Activated T-cell treated with anti-CD3 and anti-CD28 coated beads, Interleukin-2, amount 50 U/mL, for 72 hours (primary cell): Measurements from ENCODE around the gene CCR3. TPM values are rescaled to one million over a fixed set of nuclear protein-coding genes. Genes with fewer than 3 reads are reported as not detected.
A peak's percentile ranks its signal among the peaks of the same experiment; 100 is the strongest.
"Not testable (repeated sequence)": the region's sequence is repeated elsewhere in the genome, so short reads cannot be mapped to it uniquely, and the experiment has no call there.

Experiments used
- ATAC-seq, 2 donors: fragments of 150-1000 bp; cut with Tn5 transposase; replicated peaks in 1 of 2; 2 replicates each; pipeline ENCODE4 v1.10.0; 2021; ENCODE audit warnings: moderate library complexity in 2 of 2, mild to moderate bottlenecking in 1 of 2
- DNase-seq, 2 donors: peaks; one replicate each; pipeline ENCODE4 v3.0.0; 2021 to 2022; ENCODE audit warnings: mixed read lengths in 1 of 2
- H3K27ac Mint-ChIP-seq: one replicate; pipeline ENCODE4 v1.8.0; 2022; ENCODE audit warnings: mild to moderate bottlenecking, moderate library complexity, mixed read lengths
- H3K27me3 Mint-ChIP-seq: one replicate; pipeline ENCODE4 v1.8.0; 2022; ENCODE audit warnings: low read depth, mixed read lengths
- H3K36me3 Mint-ChIP-seq, 2 donors: one replicate each; pipeline ENCODE4 v1.8.0; 2022; ENCODE audit warnings: mixed read lengths in 2 of 2, mild to moderate bottlenecking in 1 of 2; ENCODE audit not compliant: insufficient read depth in 2 of 2
- H3K4me1 Mint-ChIP-seq: one replicate; pipeline ENCODE4 v1.8.0; 2022; ENCODE audit warnings: low read depth, mixed read lengths
- H3K4me3 Mint-ChIP-seq, 2 donors: one replicate each; pipeline ENCODE4 v1.8.0; 2022; ENCODE audit warnings: mild to moderate bottlenecking in 2 of 2, mixed read lengths in 2 of 2, moderate library complexity in 2 of 2
- H3K9me3 Mint-ChIP-seq, 2 donors: one replicate each; pipeline ENCODE4 v1.8.0; 2022; ENCODE audit warnings: mixed read lengths in 2 of 2
- total RNA-seq, 2 donors: library from RNA; stranded (reverse); gene quantifications; one replicate each; pipeline ENCODE4 v1.2.3, GENCODE V29; 2022

The CCR3 gene
- total RNA-seq: not detected

GRCh38 chr3:46242120-46242519 lies at the start of gene CCR3:
Gene CCR3, plus strand, starts transcription at chr3:46242460. Its CDS starts 22,699 bp downstream, at chr3:46265159.
- Mint-ChIP-seq H3K4me3 (no peak within 1 kb of the TSS), H3K36me3 (no peaks in the 10 kb centered on the region), H3K27ac (no peak within 1 kb of the TSS), H3K9me3 (no peaks in the 10 kb centered on the region), H3K27me3 (peaks cover 55% of the 10 kb centered on the region), H3K4me1 (no peaks in the 10 kb centered on the region)
- DNase-seq (no peak), ATAC-seq (no peak)

- DNase-seq (no peak), ATAC-seq (no peak)
- Mint-ChIP-seq H3K36me3 (peaks cover 17 to 22% of the 10 kb centered on the region in 2 donors), H3K9me3 (peaks cover 8 to 16% of the 10 kb centered on the region in 2 donors), H3K4me3 (no peak overlapping the region), H3K27me3 (peaks cover 30% of the 10 kb centered on the region), H3K4me1 (peaks cover 12% of the 10 kb centered on the region), H3K27ac (no peak overlapping the region)
Observed at GRCh38 chr3:46192939-46193338, 49.3 kb upstream of the CCR3 start.

- Mint-ChIP-seq H3K4me1 (peaks cover 7% of the 10 kb centered on the region), H3K36me3 (peaks cover 17 to 24% of the 10 kb centered on the region in 2 donors), H3K4me3 (no peak overlapping the region), H3K27me3 (peaks cover 31% of the 10 kb centered on the region), H3K9me3 (peaks cover 8 to 16% of the 10 kb centered on the region in 2 donors), H3K27ac (no peak overlapping the region)
- DNase-seq (no peak), ATAC-seq (no peak)
Observed at GRCh38 chr3:46193436-46193835, 48.8 kb upstream of the CCR3 start.

- peaks cover 8 to 16% of the 10 kb centered on the region in 2 donors for H3K9me3 Mint-ChIP-seq
Observed at GRCh38 chr3:46194868-46195553, 47.2 kb upstream of the CCR3 start.

GRCh38 chr3:46196261-46196957 lies 45.9 kb upstream of the CCR3 start:
- H3K36me3 Mint-ChIP-seq: peaks cover 17 to 24% of the 10 kb centered on the region in 2 donors
- ATAC-seq (no peak), DNase-seq (no peak)

More at GRCh38 chr3:46194868-46195553, 47.2 kb upstream of the CCR3 start:
- no peak for ATAC-seq
- H3K36me3 Mint-ChIP-seq: peaks cover 17 to 24% of the 10 kb centered on the region in 2 donors
- H3K4me3 Mint-ChIP-seq: no peak overlapping the region
- H3K27me3 Mint-ChIP-seq: peaks cover 40% of the 10 kb centered on the region
- H3K4me1 Mint-ChIP-seq: peaks cover 7% of the 10 kb centered on the region
- H3K27ac Mint-ChIP-seq: peak overlapping the region; percentile 94
- no peak for DNase-seq

GRCh38 chr3:46200211-46200610 lies 42.0 kb upstream of the CCR3 start:
- H3K27ac Mint-ChIP-seq: no peak overlapping the region
- DNase-seq (no peak), ATAC-seq (no peak)

More at GRCh38 chr3:46196261-46196957, 45.9 kb upstream of the CCR3 start:
- H3K27ac Mint-ChIP-seq: no peak overlapping the region
- peaks cover 8 to 16% of the 10 kb centered on the region in 2 donors for H3K9me3 Mint-ChIP-seq
- H3K27me3 Mint-ChIP-seq: peaks cover 33% of the 10 kb centered on the region
- H3K4me1 Mint-ChIP-seq: peaks cover 7% of the 10 kb centered on the region
- no peak overlapping the region for H3K4me3 Mint-ChIP-seq

GRCh38 chr3:46200790-46201189 lies 41.5 kb upstream of the CCR3 start:
- Mint-ChIP-seq H3K36me3 (peaks cover 2 to 8% of the 10 kb centered on the region in 2 donors), H3K4me1 (no peaks in the 10 kb centered on the region)
- no peak for DNase-seq

More at GRCh38 chr3:46200211-46200610, 42.0 kb upstream of the CCR3 start:
- Mint-ChIP-seq H3K27me3 (peaks cover 31% of the 10 kb centered on the region), H3K4me3 (no peak overlapping the region), H3K36me3 (peaks cover 2 to 8% of the 10 kb centered on the region in 2 donors), H3K4me1 (no peaks in the 10 kb centered on the region), H3K9me3 (peaks cover 4 to 5% of the 10 kb centered on the region in 2 donors)

GRCh38 chr3:46202535-46202934 lies 39.7 kb upstream of the CCR3 start:
- DNase-seq (no peak), ATAC-seq (no peak)
- Mint-ChIP-seq H3K4me3 (no peak overlapping the region), H3K27ac (no peak overlapping the region), H3K27me3 (peaks cover 31% of the 10 kb centered on the region), H3K9me3 (peaks cover 0 to under 1% of the 10 kb centered on the region in 2 donors), H3K4me1 (peaks cover under 1% of the 10 kb centered on the region), H3K36me3 (peaks cover 0 to 5% of the 10 kb centered on the region in 2 donors)

More at GRCh38 chr3:46200790-46201189, 41.5 kb upstream of the CCR3 start:
- no peak for ATAC-seq
- H3K27ac Mint-ChIP-seq: no peak overlapping the region
- peaks cover 3 to 4% of the 10 kb centered on the region in 2 donors for H3K9me3 Mint-ChIP-seq
- no peak overlapping the region for H3K4me3 Mint-ChIP-seq
- H3K27me3 Mint-ChIP-seq: peaks cover 31% of the 10 kb centered on the region

GRCh38 chr3:46203681-46204080 lies 38.6 kb upstream of the CCR3 start:
- Mint-ChIP-seq H3K9me3 (no peaks in the 10 kb centered on the region), H3K4me1 (peaks cover 12% of the 10 kb centered on the region), H3K27me3 (peaks cover 25% of the 10 kb centered on the region)

GRCh38 chr3:46205286-46205960 lies 36.8 kb upstream of the CCR3 start:
- no peak for ATAC-seq
- Mint-ChIP-seq H3K4me1 (peaks cover 18% of the 10 kb centered on the region), H3K27me3 (peaks cover 17% of the 10 kb centered on the region), H3K27ac (no peak overlapping the region), H3K36me3 (peaks cover 0 to 2% of the 10 kb centered on the region in 2 donors), H3K9me3 (no peaks in the 10 kb centered on the region), H3K4me3 (no peak overlapping the region)
- no peak for DNase-seq

More at GRCh38 chr3:46203681-46204080, 38.6 kb upstream of the CCR3 start:
- H3K36me3 Mint-ChIP-seq: peaks cover 0 to 2% of the 10 kb centered on the region in 2 donors
- H3K27ac Mint-ChIP-seq: no peak overlapping the region
- DNase-seq (no peak), ATAC-seq (no peak)
- H3K4me3 Mint-ChIP-seq: no peak overlapping the region

GRCh38 chr3:46206282-46207015 lies 35.8 kb upstream of the CCR3 start:
- Mint-ChIP-seq H3K27ac (no peak overlapping the region), H3K36me3 (peaks cover 0 to 2% of the 10 kb centered on the region in 2 donors), H3K4me1 (peaks cover 18% of the 10 kb centered on the region), H3K27me3 (peaks cover 17% of the 10 kb centered on the region), H3K4me3 (no peak overlapping the region), H3K9me3 (no peaks in the 10 kb centered on the region)
- no peak for ATAC-seq
- DNase-seq: no peak

- Mint-ChIP-seq H3K4me1 (peaks cover 18% of the 10 kb centered on the region), H3K27me3 (peaks cover 17% of the 10 kb centered on the region)
- not testable (repeated sequence) for DNase-seq, H3K36me3 Mint-ChIP-seq, H3K9me3 Mint-ChIP-seq, ATAC-seq, H3K4me3 Mint-ChIP-seq, H3K27ac Mint-ChIP-seq
Observed at GRCh38 chr3:46207514-46207913, 34.7 kb upstream of the CCR3 start.
